Activated CD4-positive, CD25-positive, alpha-beta regulatory T cell treated with anti-CD3 and anti-CD28 coated beads, Interleukin-2, amount 50 U/mL, for 72 hours (primary cell): ENCODE data around the gene C1orf159.
"Not testable (repeated sequence)": the region's sequence is repeated elsewhere in the genome, so short reads cannot be mapped to it uniquely, and the experiment has no call there.

Experiments
- DNase-seq: peaks from one replicate; pipeline ENCODE4 v3.0.0; 2021

Gene C1orf159

GRCh38 chr1:1116701-1117468 is 996 bp upstream of the C1orf159 start:
- peak; percentile 50 for DNase-seq

- DNase-seq = no peak
These were observed 628 bp downstream of the C1orf159 start for GRCh38 chr1:1115136-1115785.

- no peak for DNase-seq
These were observed 1.5 kb downstream of the C1orf159 start for GRCh38 chr1:1114431-1114830.

GRCh38 chr1:1112237-1112985 is 3.5 kb downstream of the C1orf159 start:
- no peak for DNase-seq

GRCh38 chr1:1111516-1112236 is 4.2 kb downstream of the C1orf159 start:
- no peak for DNase-seq

GRCh38 chr1:1110561-1110971 is 5.3 kb downstream of the C1orf159 start:
- no peak for DNase-seq

GRCh38 chr1:1109743-1110142 is 6.1 kb downstream of the C1orf159 start:
- DNase-seq = no peak

- DNase-seq = no peak
These were observed 9.2 kb downstream of the C1orf159 start for GRCh38 chr1:1106510-1107221.

GRCh38 chr1:1104152-1104551 is 11.7 kb downstream of the C1orf159 start:
- not testable (repeated sequence) for DNase-seq

GRCh38 chr1:1101503-1101902 is 14.4 kb downstream of the C1orf159 start:
- DNase-seq = no peak

GRCh38 chr1:1100296-1100695 is 15.6 kb downstream of the C1orf159 start:
- DNase-seq = peak; percentile 7

GRCh38 chr1:1099506-1100183 is 16.2 kb downstream of the C1orf159 start:
- no peak for DNase-seq

GRCh38 chr1:1098681-1099421 is 17.0 kb downstream of the C1orf159 start:
- DNase-seq = peak; percentile 16

GRCh38 chr1:1096136-1096535 is 19.8 kb downstream of the C1orf159 start:
- DNase-seq = peak; percentile 12

- no peak for DNase-seq
These were observed 20.9 kb downstream of the C1orf159 start for GRCh38 chr1:1094981-1095380.

GRCh38 chr1:1093610-1093943 is 22.3 kb downstream of the C1orf159 start:
- DNase-seq = peak; percentile 27

GRCh38 chr1:1092894-1093609 is 22.8 kb downstream of the C1orf159 start:
- peak; percentile 26 for DNase-seq

- DNase-seq = peak; percentile 28
These were observed 23.6 kb downstream of the C1orf159 start for GRCh38 chr1:1092149-1092855.

- peak; percentile 35 for DNase-seq
These were observed 24.3 kb downstream of the C1orf159 start for GRCh38 chr1:1091344-1092148.
